Keratinocyte (primary cell): ENCODE results near the gene LHFPL2.

ENCODE experiments used
- CTCF ChIP-seq, 3 experiments: IDR thresholded peaks in 1 of 3; conservative IDR thresholded peaks in 1 of 3; optimal IDR thresholded peaks in 1 of 3; 2 replicates in 2 of 3; 3 replicates in 1 of 3; pipeline versions ENCODE3 to v1.5.1; 2011; ENCODE audit warnings: low read length in 3 of 3, mild to moderate bottlenecking in 3 of 3, moderate library complexity in 2 of 3, control low read depth in 1 of 3, inconsistent platforms in 1 of 3; ENCODE audit not compliant: insufficient read depth in 2 of 3; ENCODE audit errors: extremely low read depth in 1 of 3
- EZH2 ChIP-seq: IDR thresholded peaks from one replicate; pipeline ENCODE4 v1.6.1; 2012; ENCODE audit warnings: inconsistent platforms, mild to moderate bottlenecking, low read length, moderate library complexity

GRCh38 chr5:78543292-78543691, 105.3 kb downstream of the LHFPL2 start:
- no peak for TF ChIP-seq CTCF (optimal IDR thresholded peaks at IDR 0.05 in 1 of 3, IDR thresholded peaks at IDR 0.05 in 1 of 3, conservative IDR thresholded peaks at IDR 0.05 in 1 of 3; ENCODE audit: extremely low read depth in 1 of 3, insufficient read depth in 2 of 3, low read length in 3 of 3)
- no peak for TF ChIP-seq EZH2
